GM13977 (cell line): ENCODE measurements around the gene OR51B2.

Source experiments
- DNase-seq: peaks from one replicate; pipeline ENCODE4 v3.0.0; 2012; ENCODE audit warnings: low spot score
- CTCF ChIP-seq: IDR thresholded peaks from 2 replicates; pipeline ENCODE4 v1.5.1; 2012; ENCODE audit warnings: mild to moderate bottlenecking, control low read depth; ENCODE audit not compliant: insufficient read depth; ENCODE audit errors: extremely low read depth, missing control alignments
- in situ Hi-C: fragments of 300-500 bp; cut with MboI; formaldehyde crosslinking; loops from one replicate; pipeline ENCODE4 v1.12.0; 2022; ENCODE audit warnings: low sequenced_read_pairs, low pct_unique_long_range_greater_than_20kb, mixed read lengths, inconsistent platforms; ENCODE audit not compliant: unreplicated experiment

Gene OR51B2

DNA sequence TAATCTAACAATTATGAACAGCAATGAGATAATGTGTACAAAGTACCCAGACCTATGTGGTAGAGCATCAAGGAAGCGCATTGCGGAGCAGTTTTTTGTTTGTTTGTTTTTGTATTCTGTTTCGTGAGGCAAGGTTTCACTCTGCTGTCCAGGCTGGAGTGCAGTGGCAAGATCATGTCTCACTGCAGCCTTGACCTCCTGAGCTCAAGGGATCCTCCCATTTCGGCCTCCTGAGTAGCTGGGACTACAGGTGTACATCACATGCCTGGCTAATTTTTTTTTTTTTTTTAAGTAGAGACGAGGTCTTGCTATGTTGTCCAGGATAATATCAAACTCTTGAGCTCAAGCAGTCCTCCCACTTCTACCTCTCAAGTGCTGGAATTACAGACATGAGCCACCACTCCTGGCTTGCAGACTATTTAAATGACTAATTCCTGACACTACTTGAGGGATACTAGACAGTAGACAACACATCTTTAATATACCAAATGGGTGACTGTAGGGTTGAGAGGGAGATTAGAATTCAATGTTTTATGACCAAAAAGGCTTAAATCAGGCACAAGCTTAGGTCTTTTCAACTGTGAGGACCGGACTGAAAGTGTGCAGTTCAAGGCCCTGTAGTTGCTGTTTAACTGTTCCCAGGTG, 35.1 kb downstream of the OR51B2 start:
- TF ChIP-seq CTCF = no peak
- in situ Hi-C loops = no loop called here
- DNase-seq = no peak

GRCh38 chr11:5288108-5288905, 35.8 kb downstream of the OR51B2 start:
- in situ Hi-C loops = no loop called here
- TF ChIP-seq CTCF = no peak
- DNase-seq = no peak

DNA sequence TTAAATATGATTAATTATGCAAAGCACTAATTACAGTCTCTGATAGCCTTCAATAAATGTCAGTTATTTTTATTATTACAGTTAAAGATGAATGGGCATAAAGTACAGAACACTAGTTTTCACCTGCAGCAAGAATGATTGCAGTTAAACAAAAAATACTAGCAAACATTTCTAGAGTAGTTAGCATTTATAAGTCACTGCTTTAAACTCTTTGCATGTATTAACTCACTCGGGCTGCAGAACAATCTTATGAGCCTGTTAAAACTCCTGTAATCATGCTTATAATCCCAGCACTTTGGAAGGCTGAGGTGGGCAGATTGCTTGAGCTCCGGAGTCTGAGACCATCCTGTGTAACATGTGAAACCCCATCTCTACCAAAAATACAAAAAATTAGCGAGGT, 37.2 kb downstream of the OR51B2 start:
- in situ Hi-C loops = no loop called here
- no peak for DNase-seq
- TF ChIP-seq CTCF = no peak

DNA sequence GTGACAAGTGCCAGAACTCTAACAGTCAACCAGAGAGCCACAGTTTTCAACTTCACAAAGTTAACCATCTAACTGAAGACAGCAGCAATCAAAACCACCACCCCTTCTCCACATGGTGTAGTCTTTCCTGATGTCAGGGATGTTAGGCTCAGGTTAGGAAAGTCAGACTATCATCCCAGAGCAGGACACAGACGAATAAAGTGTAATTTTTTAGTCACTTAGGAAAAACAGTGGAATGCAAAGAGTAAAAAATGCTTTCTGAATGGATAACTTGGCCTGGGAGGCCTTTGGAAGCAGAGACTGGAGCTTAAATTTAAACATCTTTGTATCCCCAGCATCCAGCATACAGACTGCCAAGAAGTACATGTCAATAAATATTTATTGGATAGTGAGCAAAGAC, 37.7 kb downstream of the OR51B2 start:
- DNase-seq = no peak
- in situ Hi-C loops = no loop called here
- TF ChIP-seq CTCF = no peak

DNA sequence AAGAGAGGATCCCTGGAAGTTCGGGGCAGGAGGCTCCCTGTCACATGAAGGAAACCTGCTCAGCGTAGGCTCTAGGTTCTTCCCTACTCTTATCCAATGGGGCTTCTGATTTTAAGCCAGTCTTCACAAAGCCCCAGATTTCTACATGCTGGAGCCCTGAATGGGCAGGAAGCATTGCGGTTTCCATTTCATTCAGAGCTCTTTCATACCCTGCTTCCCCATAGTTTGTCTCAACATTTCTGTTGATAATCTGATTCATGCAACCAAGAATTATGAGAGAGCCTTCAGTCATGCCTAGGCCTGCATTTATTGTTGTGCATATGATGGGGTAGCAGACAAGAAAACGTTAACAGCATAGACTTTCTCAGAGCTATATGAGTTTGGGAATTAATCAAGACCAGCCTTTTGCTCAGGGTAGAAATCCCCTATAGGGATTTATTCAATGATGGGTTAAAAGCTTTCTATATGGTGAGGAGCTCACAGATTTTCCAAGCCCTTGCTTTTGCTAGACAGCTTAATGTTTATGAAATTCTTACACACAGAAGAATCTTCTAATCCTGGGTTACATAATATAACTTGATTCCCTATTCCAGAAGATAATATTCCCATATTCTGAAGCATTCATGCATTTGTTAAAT, 38.3 kb downstream of the OR51B2 start:
- DNase-seq = no peak
- TF ChIP-seq CTCF = no peak
- in situ Hi-C loops = no loop called here

GRCh38 chr11:5284637-5285036, 39.5 kb downstream of the OR51B2 start:
- no peak for TF ChIP-seq CTCF
- no peak for DNase-seq
- in situ Hi-C loops = no loop called here
